ENCODE measurements around the gene POLR3C.
"Not testable (repeated sequence)": the region's sequence is repeated elsewhere in the genome, so short reads cannot be mapped to it uniquely, and the experiment has no call there.

POLR3C gene, protein sequence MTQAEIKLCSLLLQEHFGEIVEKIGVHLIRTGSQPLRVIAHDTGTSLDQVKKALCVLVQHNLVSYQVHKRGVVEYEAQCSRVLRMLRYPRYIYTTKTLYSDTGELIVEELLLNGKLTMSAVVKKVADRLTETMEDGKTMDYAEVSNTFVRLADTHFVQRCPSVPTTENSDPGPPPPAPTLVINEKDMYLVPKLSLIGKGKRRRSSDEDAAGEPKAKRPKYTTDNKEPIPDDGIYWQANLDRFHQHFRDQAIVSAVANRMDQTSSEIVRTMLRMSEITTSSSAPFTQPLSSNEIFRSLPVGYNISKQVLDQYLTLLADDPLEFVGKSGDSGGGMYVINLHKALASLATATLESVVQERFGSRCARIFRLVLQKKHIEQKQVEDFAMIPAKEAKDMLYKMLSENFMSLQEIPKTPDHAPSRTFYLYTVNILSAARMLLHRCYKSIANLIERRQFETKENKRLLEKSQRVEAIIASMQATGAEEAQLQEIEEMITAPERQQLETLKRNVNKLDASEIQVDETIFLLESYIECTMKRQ

DNA sequence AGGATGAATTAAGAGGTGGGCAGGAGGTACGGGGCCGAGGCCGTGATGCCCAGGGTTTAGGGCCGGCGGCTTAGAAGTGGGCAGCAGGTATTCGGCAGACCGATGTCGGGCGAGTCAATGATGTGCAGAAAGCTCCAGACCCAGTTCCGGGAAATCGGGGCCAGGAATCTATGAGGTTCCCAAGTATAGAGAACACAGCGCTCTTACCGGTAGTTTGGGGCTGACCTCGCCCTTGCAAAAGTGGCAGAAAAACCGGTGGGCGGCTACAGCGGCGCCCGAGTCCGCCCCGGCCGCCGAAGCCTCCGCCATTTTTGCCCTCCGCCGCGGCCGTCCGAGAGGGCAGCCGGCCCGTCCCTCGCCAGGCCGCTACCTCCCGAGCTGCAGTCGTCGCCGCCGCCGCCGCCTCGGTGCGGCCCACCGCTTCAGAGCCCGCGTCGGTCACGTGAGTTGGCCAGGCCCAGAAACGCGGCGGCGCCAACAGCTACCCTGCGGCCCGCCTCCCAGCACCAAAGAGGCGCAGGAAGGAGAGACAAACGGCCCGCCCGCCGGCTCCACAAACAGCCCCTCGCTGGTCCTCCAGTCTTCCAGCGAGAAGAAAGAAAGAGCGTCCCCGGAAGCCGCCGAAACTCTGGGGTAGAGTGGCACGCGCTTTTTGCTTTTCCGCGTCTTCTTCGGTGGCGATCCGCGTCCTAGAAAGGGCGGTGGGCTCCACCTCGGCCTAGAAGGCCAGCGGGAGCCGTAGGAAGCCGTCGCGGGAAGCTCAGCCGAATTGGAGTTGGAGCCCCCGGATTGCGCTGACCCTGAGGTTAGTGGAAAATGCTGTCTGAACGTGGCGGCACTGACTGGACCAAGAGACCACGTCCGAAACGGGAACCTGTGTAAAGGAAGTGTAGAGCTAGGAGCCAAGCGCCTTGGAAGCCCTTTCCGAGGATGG, at the start of gene POLR3C, which contains the start of gene RNF115:
Gene POLR3C (plus strand): TSS at position 636 of the 934 bp plus-strand sequence. CDS start 1,577 bp downstream, outside the sequence.
Gene RNF115 (minus strand): TSS at position 531 of the 934 bp plus-strand sequence. CDS start 222 bp downstream, at position 309.
- peak; percentile 90 for DNase-seq

DNA sequence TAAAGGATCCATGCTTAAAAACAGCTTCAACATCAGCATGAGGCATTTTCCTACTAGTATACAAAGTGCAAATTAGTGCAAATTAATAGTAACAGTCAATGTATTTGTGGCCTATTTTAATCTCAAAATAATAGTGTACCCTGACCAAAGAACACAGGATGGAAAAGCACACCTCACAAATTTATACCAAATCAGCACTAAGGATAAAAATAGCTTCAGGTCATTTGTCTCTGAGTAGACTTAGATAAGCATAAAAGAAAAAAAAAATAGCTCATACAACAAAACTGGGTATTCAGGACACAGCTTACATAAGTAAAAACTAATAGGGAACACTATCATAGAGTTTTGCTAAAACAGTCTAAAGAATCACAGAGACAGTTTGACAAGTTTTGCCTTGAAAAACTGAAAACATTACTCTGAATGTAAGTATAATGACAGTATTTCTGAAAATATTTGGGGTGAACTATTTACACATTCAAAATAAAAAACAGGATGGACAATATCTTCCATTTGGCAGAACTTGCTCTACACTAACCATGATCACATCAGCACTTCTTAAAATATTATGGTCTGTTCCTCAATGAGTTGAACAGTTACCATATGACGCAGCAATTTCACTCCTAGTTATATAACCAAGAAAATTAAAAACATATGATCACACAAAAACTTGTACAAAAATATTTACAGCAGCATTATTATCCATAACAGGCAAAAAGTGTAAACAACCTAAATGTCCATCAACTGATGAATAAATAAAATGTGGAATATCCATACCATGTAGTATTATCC, 46.4 kb upstream of the POLR3C start:
- DNase-seq = no peak

DNA sequence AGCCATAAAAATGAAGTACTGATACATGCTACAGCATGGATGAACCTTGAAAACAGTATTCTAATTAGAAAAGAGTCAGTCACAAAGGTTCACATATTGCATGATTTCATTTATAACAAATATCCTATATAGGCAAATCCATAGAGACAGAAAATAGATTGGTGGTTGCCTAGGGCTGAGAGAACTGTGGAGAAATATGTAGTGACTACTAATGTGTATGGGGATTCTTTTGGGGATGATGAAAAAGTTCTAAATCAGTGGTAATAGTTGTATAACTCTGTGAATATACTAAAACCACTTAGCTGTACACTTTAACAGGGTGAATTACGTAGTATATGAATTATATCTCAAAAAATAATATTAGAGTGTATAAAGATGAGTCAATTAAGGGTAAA, 45.9 kb upstream of the POLR3C start:
- DNase-seq = no peak

DNA sequence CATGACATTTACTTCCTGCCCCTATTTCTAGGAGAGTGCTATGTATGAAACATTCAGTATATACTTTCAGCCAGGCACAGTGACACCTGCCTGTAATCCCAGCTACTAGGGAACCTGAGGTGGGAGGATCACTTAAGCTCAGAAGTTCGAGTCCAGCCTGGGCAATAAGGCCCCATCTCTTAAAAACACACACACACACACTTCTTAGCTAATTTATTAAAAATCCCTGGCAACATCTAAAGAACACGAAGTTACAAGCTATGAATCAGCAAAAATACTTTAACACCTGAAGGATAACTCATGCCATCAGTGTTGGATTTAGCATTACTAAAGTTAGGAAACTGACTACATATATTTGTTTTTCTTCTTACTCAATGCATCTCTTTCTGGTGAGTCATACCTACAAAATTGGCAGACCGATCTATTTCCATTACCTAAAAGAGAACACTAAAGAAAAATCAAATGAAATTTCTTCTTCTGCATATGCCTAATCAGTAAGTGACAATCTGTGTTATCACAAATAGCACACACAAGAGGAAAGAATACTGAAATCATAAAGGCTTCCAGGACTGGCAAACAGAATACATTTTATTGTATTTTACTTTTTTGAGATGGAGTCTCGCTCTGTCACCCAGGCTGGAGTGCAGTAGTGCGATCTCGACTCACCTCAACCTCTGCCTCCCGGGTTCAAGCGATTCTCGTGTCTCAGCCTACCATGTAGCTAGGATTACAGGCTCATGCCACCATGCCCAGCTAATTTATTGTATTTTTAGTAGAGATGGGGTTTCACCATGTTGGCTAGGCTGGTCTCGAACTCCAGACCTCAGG, 41.5 kb upstream of the POLR3C start:
- no peak for DNase-seq

DNA sequence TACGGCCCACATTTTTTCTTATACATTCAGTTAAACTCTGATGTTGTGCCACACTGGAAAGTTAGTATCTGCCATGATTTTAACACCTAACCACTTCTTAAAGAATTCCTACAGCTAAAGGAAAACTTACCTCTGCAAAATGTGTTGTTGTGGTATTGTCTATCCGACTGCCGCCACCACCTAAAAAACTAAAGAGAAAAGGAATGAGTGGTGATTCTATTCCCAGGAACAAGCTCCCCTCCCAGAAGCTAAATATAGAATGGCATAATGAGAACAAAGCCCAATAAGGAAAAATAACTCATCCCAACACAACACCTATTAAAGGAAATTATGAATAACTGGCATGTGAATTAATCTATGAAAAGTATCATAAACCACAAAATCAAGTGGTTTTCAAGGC, 39.6 kb upstream of the POLR3C start:
- no peak for DNase-seq

DNA sequence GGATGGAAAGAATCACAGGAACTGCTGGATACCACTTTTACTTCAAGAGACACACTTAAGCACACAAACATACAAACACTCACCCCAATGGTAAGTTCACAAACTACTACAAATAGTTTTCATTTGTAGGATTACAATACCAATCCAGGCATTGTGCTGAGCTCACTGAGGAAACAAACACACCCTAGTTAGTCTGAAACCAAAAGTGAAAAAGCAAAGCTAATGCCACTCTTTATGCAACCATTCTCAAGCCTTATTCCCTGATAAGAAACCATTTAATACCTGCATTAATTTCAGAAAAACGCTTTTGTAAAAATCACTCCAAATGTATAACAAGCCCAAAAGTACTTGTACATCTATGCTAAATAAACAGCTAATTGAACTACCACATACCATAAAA, 38.5 kb upstream of the POLR3C start:
- peak; percentile 23 for DNase-seq

DNA sequence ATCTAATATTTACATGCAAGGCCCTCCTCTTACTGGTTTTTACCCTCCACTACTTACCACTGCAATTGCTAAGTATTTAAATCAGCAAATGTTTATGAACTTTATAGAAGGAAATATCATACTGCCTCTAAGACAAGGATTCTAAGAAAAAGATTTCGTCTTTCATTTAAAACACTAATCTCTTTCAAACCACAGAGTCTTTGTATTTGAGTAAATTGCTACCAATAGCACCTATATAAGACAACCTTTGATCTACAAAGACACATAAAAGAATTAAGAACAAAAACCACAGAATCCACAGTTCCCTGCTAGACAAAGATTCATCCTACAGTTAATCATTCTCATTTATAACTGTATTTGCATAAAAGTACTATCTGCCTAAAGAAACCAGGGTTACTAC, 37.7 kb upstream of the POLR3C start:
- no peak for DNase-seq

DNA sequence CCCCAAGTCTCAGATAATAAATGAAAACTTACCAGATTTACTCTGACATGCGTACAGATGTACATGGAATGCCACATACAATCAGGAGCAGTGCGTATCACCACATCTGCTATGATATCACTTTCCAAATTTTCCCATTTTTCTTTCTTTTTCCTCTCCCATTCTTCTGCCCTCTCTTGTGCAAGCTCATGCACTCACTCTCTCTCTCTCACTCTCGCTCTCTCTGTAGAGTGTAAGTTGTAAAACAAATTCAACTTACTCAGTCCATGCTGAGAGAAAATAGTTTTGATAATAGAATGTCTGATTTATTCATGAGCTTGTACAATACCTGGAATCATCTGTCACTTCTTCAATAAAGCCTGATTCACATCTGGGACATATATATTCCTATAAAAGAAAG, 35.4 kb upstream of the POLR3C start:
- no peak for DNase-seq

DNA sequence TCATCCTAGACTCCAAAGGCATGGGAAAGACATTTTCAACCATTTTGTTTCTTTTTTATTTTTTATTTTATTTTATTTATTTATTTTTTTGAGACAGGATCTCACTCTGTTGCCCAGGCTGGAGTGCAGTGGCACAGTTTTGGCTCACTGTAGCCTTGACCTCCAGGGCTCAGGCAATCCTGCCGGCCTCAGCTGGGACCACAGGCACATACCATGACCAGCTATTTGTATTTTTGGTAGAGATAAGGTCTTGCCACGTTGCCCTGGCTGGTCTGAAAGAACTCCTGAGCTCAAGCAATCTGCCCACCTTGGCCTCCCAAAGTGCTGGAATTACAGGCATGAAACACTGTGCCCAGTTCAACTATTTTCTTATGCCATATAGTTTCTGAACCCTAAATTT, 32.1 kb upstream of the POLR3C start:
- DNase-seq = not testable (repeated sequence)

DNA sequence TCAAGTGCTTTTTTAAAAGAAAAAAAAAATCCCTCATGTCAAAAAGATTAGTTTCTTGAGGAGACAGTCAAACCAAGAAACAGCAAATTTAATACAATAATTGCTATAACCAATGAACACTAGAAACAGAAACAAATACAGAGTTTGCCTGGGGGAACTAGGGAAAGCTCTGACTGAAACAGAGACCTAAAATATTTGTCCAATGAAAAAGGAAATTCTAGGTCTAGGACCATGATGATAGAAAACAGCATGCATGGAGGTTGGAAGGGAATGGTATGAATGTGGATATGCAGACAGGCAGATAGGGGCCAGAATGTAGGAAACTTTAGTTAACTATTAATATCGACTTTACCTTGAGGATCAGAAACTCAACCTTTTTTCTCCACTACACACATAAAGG, 31.5 kb upstream of the POLR3C start:
- DNase-seq = no peak

DNA sequence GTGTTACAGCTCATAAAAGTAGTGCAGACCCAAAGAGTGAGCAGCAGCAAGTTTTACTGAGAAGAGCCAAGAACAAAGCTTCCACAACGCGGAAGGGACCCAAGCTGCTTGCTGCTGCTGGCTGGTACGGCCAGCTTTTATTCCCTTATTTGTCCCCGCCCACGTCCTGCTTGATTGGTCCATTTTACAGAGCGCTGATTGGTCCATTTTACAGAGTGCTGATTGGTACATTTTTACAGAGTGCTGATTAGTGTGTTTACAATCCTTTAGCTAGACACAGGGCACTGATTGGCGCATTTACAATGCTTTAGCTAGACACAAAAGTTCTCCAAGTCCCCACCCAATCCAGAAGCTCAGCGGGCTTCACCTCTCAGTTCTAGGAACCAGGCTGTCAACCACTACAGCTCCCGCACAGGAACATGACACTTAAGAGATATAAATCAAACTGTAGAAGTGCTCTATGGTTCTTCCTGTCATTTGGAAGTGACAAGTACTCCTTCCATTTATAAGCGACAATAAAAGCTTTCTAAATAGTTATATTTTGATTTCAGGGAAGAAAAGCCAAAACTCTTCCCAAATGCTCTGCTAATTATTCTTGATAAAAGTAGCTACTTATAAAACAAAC, 28.6 kb upstream of the POLR3C start:
- DNase-seq = peak; percentile 17

DNA sequence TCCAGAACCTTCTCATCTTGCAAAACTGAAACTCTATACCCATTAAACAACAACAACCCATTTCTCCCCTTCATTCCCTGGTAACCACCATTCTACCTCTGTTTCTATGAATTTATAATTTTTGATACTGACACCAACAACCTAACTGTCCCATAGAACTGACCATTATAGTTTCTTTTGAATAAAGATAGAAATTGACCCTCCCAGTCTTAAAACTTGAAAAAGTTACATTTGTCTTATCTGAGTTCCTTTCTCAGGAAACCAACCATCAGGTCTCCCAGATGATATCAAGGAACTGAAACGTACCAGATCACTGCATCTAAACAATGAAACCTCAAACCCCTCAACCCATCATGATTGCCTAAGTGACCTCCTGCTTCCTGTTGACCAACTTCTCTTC, 27.2 kb upstream of the POLR3C start:
- no peak for DNase-seq

DNA sequence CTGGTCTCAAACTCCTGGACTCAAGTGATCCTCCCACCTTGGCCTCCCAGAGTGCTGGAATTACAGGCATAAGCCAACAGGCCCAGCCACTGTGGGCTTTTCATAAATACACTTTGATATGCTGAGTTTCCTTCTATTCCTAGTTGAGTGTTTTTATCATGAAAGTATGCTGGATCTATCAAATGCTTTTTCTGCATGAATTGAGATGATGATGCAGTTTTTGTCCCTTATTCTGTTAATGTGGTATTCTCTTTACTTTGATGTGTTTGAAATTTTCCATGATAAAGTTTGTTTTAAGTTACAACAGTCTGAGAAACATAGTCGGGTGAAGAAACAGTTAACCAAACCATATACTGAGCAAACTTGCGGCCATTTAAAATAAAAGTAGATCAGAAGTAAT, 24.2 kb upstream of the POLR3C start:
- no peak for DNase-seq

DNA sequence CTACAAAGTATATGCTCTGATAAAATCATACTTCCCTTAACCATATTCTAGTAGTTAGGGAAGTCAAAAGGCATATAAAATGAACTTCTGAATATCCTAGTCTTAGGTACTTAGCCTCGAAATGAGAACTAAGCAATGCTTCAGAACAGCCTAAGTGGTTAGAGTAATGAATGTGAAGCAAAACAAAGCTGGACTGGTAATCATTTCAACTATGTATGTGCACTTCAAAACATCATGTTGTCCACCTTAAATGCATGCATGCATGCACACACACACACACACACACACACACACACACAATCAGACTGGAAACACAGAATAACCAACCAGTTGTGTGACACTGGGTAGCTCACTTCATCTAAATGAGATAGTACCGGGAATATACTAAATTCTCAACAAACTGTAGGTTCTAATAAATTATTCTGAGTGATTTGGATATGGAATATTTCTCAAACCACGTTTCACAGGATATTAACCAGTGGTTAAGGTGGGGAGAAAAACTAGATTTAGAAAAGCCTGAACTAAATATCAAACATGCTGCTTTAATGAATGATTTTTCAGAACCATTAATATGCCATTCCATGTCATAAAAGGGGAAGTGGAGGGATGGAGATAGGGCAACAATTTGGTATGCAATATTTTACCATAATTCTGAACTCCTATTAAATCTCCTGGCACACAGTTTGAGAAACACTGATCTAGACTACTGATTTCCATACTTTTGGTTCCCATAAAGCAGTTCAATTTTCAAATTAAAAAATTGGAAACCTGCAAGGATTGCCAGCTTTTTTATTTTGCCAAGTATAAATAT, 19.6 kb upstream of the POLR3C start:
- no peak for DNase-seq

DNA sequence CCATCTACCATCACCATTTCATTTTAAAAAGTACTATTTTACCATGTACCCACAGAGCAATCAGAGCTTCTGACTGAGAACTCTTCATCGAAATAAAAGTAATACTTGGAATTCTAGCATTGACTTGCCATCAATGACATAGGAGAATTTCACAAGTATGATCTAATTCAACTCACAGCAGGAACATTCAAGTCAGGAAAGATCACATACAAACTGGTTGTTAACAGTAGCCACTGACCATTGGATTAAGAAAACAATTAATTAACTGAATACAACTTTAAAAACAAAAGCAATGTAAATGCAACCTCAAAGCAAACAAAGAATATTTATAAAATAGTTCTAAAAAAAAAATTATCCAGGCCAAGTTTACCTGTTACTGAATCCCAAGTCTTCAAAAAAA, 18.9 kb upstream of the POLR3C start:
- DNase-seq = no peak

DNA sequence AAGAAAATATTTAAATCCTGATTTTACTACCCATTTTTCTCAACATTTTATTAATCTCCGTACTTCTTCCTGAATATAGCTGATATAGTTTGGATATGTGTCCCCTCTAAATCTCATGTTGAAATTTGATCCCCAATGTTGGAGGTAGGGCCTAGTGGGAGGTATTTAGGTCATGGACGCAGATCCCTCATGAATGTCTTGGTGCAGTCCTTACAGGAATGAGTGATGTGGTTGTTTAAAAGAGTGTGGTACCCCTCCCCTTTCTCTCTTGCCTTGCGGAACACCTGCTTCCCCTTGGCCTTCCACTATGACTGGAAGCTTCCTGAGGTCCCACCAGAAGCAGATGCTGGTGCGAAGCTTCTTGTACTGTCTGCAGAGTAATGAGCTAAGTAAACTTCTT, 17.6 kb upstream of the POLR3C start:
- DNase-seq = no peak

DNA sequence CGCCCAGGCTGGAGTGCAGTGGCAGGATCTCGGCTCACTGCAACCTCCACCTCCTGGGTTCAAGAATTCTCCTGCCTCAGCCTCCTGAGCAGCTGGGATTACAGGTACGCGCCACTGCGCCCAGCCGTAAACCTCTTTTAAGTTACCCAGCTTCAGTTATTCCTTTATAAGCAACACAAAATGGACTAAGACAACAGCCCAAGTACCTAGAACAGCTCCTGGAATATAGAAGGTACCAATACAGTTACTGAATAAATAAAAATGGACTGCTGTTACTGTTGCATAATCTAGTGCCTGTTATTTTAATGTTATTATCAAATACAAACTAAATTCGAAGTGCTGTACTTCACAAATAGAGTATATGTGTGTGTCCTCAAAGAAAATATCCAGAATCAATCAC, 17.2 kb upstream of the POLR3C start:
- no peak for DNase-seq

DNA sequence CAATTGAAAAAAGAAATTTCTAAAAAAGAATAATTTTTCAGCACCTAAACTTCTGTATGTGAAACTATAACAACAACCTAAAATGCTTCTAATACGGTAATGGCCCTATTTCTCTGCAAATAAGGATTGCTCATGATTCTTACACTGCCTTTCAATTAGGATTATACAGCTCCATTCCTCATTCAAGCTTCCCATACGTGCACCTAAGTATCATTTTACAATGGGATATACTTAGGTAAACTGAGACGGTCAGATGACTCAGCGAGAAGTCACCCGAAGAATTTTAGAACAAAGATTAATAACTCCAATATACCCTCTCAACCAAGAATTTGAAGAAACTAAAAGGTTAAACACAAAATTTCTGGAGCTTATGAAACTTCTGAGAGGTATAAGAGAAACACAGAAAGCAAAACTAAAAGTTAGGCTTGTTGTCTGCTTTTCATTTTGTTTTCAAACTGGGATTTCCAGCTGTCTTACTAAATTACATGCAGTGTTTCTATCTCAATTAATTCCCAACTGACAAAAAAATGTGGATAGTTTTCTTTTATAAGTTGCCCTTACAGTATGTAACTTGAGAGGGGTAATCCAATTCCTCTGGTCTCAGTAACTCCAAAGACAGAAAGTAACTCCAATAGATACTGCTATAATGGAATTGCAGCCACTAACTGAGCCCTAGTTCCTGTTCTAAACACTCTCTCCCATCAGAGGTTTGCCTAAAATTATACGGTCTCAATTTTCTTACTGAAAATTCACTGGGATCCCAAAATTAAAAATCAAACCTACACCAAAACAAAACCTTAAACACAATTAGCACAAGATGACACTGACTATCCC, 10.8 kb upstream of the POLR3C start:
- not testable (repeated sequence) for DNase-seq

DNA sequence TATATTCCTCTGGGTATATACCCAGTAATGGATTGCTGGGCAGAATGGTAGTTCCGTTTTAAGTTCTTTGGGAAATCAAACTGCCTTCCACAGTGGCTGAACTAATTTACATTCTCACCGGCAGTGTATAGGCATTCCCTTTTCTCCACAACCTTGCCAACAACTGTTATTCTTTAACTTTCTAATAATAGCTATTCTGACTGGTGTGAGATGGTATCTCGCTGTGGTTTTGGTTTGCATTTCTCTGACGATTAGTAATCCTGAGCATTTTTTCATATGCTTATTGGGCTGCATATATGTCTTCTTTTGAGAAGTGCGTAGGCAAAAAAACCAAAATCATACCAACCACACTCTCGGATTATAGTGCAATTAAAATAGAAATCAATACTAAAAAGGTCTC, 5.9 kb upstream of the POLR3C start:
- not testable (repeated sequence) for DNase-seq
